PC-9 (cell line): ENCODE results near the gene MFNG. TPM values are rescaled to one million over a fixed set of nuclear protein-coding genes. Genes with fewer than 3 reads are reported as not detected.
"Not testable (repeated sequence)": the region's sequence is repeated elsewhere in the genome, so short reads cannot be mapped to it uniquely, and the experiment has no call there.

Source experiments
- BruUV-seq: library from RNA; stranded (reverse); fragments of 400-500 nt; replicated peaks from 2 replicates; lab custom pipeline; 2021; lab: Mats Ljungman, UMichigan
- CTCF ChIA-PET: fragments of 300-600 bp; sonication (Branson Sonifier 250); formaldehyde crosslinking; loops from one replicate; lab custom pipeline; 2022; ENCODE audit warnings: antibody characterized with exemption; lab: Charles Lee
- POLR2A ChIA-PET: fragments of 300-600 bp; sonication (Branson Sonifier 250); formaldehyde crosslinking; loops from one replicate; lab custom pipeline; 2022; ENCODE audit warnings: antibody characterized with exemption; ENCODE audit not compliant: unreplicated experiment; lab: Charles Lee
- DNase-seq, 2 experiments: peaks; one replicate each; pipeline versions ENCODE4 v3.0.0 to v3.0.0-alpha.2; 2015 to 2022; ENCODE audit warnings: mixed read lengths in 1 of 2
- H2AFZ ChIP-seq: fragments of 200-600 bp; sonication (generic); 2 replicates; pipeline ENCODE4 v1.8.1; 2017; ENCODE audit warnings: antibody characterized with exemption
- H3F3A ChIP-seq: fragments of 200-600 bp; sonication (generic); 2 replicates; pipeline ENCODE4 v1.8.1; 2017; ENCODE audit warnings: antibody characterized with exemption, mild to moderate bottlenecking, low read depth; ENCODE audit not compliant: insufficient read depth
- H3K27ac ChIP-seq: fragments of 200-600 bp; sonication (generic); 2 replicates; pipeline ENCODE4 v1.6.1; 2016; ENCODE audit warnings: mixed run types
- H3K27me3 ChIP-seq: fragments of 200-600 bp; sonication (generic); 2 replicates; pipeline ENCODE4 v1.6.1; 2016; ENCODE audit warnings: low read depth, mixed run types; ENCODE audit not compliant: insufficient read depth
- H3K36me3 ChIP-seq: fragments of 200-600 bp; sonication (generic); 2 replicates; pipeline ENCODE4 v1.6.1; 2016; ENCODE audit warnings: low read depth, mixed run types
- H3K4me1 ChIP-seq: fragments of 200-600 bp; sonication (generic); replicated peaks from 2 replicates; pipeline ENCODE4 v1.6.1; 2016; ENCODE audit warnings: mixed run types; ENCODE audit not compliant: insufficient read depth
- H3K4me2 ChIP-seq: fragments of 200-600 bp; sonication (generic); 2 replicates; pipeline ENCODE4 v1.6.1; 2017; ENCODE audit warnings: mixed run types
- H3K4me3 ChIP-seq: fragments of 200-600 bp; sonication (generic); 2 replicates; pipeline ENCODE4 v1.6.1; 2016; ENCODE audit warnings: mixed run types
- H3K79me2 ChIP-seq: fragments of 200-600 bp; sonication (generic); 2 replicates; pipeline ENCODE4 v1.6.1; 2017; ENCODE audit warnings: low read depth, mixed run types
- H3K9me2 ChIP-seq: fragments of 200-600 bp; sonication (generic); 2 replicates; pipeline ENCODE4 v1.8.1; 2017; ENCODE audit warnings: mild to moderate bottlenecking; ENCODE audit not compliant: insufficient read depth
- H3K9me3 ChIP-seq: fragments of 200-600 bp; sonication (generic); 2 replicates; pipeline ENCODE4 v1.8.1; 2016; ENCODE audit warnings: low read depth; ENCODE audit not compliant: insufficient read depth
- H4K20me1 ChIP-seq: fragments of 200-600 bp; sonication (generic); 2 replicates; pipeline ENCODE4 v1.8.1; 2017; ENCODE audit not compliant: insufficient read depth
- EZH2 ChIP-seq: fragments of 200-600 bp; sonication (generic); IDR thresholded peaks from 2 replicates; pipeline ENCODE4 v1.8.0; 2017; ENCODE audit warnings: antibody characterized with exemption, low read depth
- intact Hi-C: fragments of 100-400 bp; cut with micrococcal nuclease; formaldehyde crosslinking; loops from one replicate; pipeline ENCODE4 v1.10.0; 2022; ENCODE audit not compliant: unreplicated experiment
- total RNA-seq: library from RNA; stranded (reverse); gene quantifications from 2 replicates; pipeline ENCODE4 v1.2.3, GENCODE V29; 2021
- TF ChIP-seq, protein P1 (sequence below): fragments of 200-600 bp; sonication (generic); conservative IDR thresholded peaks from 2 replicates; pipeline ENCODE4 v1.6.1; 2017; ENCODE audit warnings: mixed run types, antibody characterized with exemption, mild to moderate bottlenecking, moderate library complexity

MFNG gene
- total RNA-seq, 1 experiment from 2014 or later, result 28.1 TPM

DNA sequence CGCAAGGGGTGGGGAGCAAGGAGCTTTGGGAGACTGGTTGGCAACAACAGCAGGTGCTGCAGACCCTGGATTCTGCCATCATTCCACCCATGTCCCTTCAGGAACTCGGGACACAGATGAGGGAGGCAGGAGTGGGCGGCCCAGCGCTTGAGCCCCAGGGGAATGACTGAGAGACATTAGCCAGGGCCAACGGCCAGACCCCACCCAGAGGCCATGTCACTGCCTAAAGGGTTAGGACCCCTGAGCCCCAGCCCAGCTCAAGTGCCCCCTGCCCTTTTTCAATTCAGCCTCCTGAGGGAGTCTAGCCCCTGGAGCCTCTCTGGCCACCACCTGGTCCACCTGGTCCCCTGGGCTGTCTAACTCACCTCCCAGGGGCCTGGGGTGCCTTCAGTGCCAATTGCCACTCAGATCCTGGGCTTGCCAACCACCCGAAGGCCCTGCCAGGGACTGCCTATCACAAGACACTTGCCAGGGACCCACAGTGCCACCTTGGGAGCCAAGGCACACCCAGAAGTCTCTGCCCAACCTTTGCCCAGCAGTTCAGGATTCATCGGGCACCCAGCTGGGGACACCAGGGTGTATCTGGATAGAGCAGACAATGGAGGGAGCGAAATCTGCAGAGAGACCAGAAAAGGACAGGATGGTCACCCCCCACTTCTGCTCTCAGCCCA, 16.6 kb downstream of the MFNG start:
- peaks cover 10% of the 10 kb centered on the region; the same call in 1 of the 2 replicates for H3F3A ChIP-seq
- H3K27ac ChIP-seq, result no peak overlapping the region
- no peaks in the 10 kb centered on the region for H3K9me2 ChIP-seq
- no peak overlapping the region for H3K4me2 ChIP-seq
- H3K4me1 ChIP-seq, result no peaks in the 10 kb centered on the region
- no peaks in the 10 kb centered on the region for H3K36me3 ChIP-seq
- H4K20me1 ChIP-seq, result no peaks in the 10 kb centered on the region
- no peaks in the 10 kb centered on the region for H3K27me3 ChIP-seq
- no peak overlapping the region for H2AFZ ChIP-seq
- BruUV-seq, result no TSS peak
- no peak overlapping the region for H3K4me3 ChIP-seq
- intact Hi-C loops, result no loop called here
- POLR2A ChIA-PET, result no interaction called here
- no peak for DNase-seq
- CTCF ChIA-PET, result interaction anchor here (0.6 kb wide), 1 partner anchor 164 kb away, joined by 3 read pairs; no protein-coding TSS in a partner anchor
- no peaks in the 10 kb centered on the region for H3K79me2 ChIP-seq
- TF ChIP-seq, protein P1, sequence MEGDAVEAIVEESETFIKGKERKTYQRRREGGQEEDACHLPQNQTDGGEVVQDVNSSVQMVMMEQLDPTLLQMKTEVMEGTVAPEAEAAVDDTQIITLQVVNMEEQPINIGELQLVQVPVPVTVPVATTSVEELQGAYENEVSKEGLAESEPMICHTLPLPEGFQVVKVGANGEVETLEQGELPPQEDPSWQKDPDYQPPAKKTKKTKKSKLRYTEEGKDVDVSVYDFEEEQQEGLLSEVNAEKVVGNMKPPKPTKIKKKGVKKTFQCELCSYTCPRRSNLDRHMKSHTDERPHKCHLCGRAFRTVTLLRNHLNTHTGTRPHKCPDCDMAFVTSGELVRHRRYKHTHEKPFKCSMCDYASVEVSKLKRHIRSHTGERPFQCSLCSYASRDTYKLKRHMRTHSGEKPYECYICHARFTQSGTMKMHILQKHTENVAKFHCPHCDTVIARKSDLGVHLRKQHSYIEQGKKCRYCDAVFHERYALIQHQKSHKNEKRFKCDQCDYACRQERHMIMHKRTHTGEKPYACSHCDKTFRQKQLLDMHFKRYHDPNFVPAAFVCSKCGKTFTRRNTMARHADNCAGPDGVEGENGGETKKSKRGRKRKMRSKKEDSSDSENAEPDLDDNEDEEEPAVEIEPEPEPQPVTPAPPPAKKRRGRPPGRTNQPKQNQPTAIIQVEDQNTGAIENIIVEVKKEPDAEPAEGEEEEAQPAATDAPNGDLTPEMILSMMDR, result no peak
- no peaks in the 10 kb centered on the region for H3K9me3 ChIP-seq

DNA sequence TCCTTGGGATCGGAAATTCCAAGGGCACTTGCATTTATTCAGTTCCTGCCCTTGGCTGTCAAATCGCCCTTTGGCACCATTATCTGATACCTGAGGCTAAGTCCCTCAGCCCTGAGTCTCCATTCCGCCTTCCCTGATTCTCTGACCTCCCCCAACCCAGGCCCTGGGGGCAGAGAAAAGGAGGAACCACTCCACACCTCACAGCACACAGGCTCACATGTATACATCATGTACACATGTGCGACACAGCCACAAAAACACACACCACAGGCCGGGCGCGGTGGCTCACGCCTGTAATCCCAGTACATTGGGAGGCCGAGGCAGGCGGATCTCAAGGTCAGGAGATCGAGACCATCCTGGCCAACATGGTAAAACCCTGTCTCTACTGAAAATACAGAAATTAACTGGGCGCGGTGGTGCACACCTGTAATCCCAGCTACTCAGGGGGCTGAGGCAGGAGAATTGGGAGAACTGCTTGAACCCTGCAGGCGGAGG, 17.9 kb downstream of the MFNG start:
- intact Hi-C loops, BruUV-seq, H3K4me1 ChIP-seq, H3K27me3 ChIP-seq, H3K4me3 ChIP-seq, H3K9me2 ChIP-seq, H3K79me2 ChIP-seq, H4K20me1 ChIP-seq, POLR2A ChIA-PET, DNase-seq, H3K36me3 ChIP-seq, H2AFZ ChIP-seq, H3K9me3 ChIP-seq, H3K27ac ChIP-seq, H3K4me2 ChIP-seq: not testable (repeated sequence)
- H3F3A ChIP-seq, result peaks cover 10% of the 10 kb centered on the region; the same call in 1 of the 2 replicates
- CTCF ChIA-PET, result interaction anchor here (0.7 kb wide), 1 partner anchor 11 kb away, joined by 4 read pairs; no protein-coding TSS in a partner anchor

DNA sequence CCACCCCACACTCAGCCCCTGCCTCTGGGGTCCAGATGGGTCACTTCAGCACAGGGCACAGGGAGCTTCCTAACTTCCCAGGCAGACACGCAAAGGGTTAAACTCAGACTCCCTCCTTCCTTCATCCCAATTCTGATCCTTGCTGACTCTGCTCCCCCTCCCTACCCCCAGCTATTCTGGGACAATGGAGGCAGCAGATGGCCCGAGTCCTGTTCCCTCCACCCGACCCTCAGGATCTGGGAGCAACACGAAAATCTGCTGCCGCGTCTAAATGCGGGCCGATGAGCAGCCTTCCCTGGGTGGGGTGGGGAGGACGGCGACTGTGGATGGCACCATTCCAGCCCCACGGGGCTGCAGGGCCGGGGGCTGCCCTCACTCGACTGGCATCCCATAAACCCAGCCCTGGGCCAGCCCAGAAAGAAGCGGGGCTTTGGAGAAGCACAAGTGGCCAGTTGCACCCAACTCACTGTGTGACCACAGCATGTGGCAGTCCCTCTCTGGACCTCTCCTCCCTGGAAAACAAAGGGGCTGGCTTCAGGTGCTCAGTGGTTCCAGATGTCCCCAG, 18.7 kb downstream of the MFNG start:
- Histone ChIP-seq H3K9me3 (no peaks in the 10 kb centered on the region), H3K4me1 (no peaks in the 10 kb centered on the region), H3K27ac (no peak overlapping the region), H4K20me1 (no peaks in the 10 kb centered on the region), H3K79me2 (no peaks in the 10 kb centered on the region), H3K4me3 (no peak overlapping the region), H3F3A (peaks cover 7% of the 10 kb centered on the region; the same call in 1 of the 2 replicates), H3K4me2 (no peak overlapping the region), H3K9me2 (no peaks in the 10 kb centered on the region), H2AFZ (no peak overlapping the region), H3K27me3 (no peaks in the 10 kb centered on the region), H3K36me3 (no peaks in the 10 kb centered on the region)
- no TSS peak for BruUV-seq
- no peak for DNase-seq
- CTCF ChIA-PET, result no interaction called here
- POLR2A ChIA-PET, result no interaction called here
- intact Hi-C loops, result no loop called here
- no peak for TF ChIP-seq EZH2
- TF ChIP-seq, protein P1, result no peak
